Thyroid gland (tissue), 4 donors: Measurements from ENCODE around the gene UGT2B15. TPM values are rescaled to one million over a fixed set of nuclear protein-coding genes. Genes with fewer than 3 reads are reported as not detected.

Experiments used
- DNase-seq, 2 donors: peaks; one replicate each; pipeline ENCODE4 v3.0.0-alpha.2; 2019
- H3K27ac ChIP-seq, 3 donors: fragments of 200-600 bp; sonication (generic); 1 replicate in 2 of 3; 2 replicates in 1 of 3; pipeline ENCODE4 v1.5.1; 2016 to 2019; ENCODE audit warnings: mild to moderate bottlenecking in 1 of 3, moderate library complexity in 1 of 3
- H3K27me3 ChIP-seq: fragments of 200-600 bp; sonication (generic); one replicate; pipeline ENCODE4 v1.5.1; 2019
- H3K36me3 ChIP-seq, 2 donors: fragments of 200-600 bp; sonication (generic); one replicate each; pipeline ENCODE4 v1.5.1; 2016 to 2019
- H3K4me1 ChIP-seq, 2 donors: fragments of 200-600 bp; sonication (generic); one replicate each; pipeline ENCODE4 v1.5.1; 2017 to 2019
- H3K4me3 ChIP-seq, 3 donors: fragments of 200-600 bp; sonication (generic); replicated peaks in 1 of 3; 1 replicate in 2 of 3; 2 replicates in 1 of 3; pipeline ENCODE4 v1.5.1; 2016; ENCODE audit warnings: mild to moderate bottlenecking in 1 of 3
- H3K9me3 ChIP-seq: fragments of 200-600 bp; sonication (generic); one replicate; pipeline ENCODE4 v1.5.1; 2017
- POLR2A ChIP-seq, 2 donors: fragments of 450-650 bp; IDR thresholded peaks; one replicate each; pipeline ENCODE4 v1.6.1; 2017; ENCODE audit warnings: antibody characterized with exemption in 2 of 2, mild to moderate bottlenecking in 2 of 2, moderate library complexity in 1 of 2
- WGBS, 2 donors: methylation state at CpG; one replicate each; pipeline ENCODE4 v1.1.5; 2017; 5-methylcytosine and 5-hydroxymethylcytosine counted together
- intact Hi-C: fragments of 100-400 bp; cut with DNase I; formaldehyde crosslinking; loops from one replicate; pipeline ENCODE4 v1.15.1; 2023
- total RNA-seq, 4 donors: library from RNA; depleted of rRNA; stranded (reverse); fragments of >200 nt; gene quantifications; one replicate each; pipeline ENCODE4 v1.2.3, GENCODE V29; 2016
- TF ChIP-seq, protein P1 (sequence below), 6 experiments: fragments of 200-600 bp in 3 of 6; fragments of 450-650 bp in 3 of 6; sonication (generic) in 3 of 6; IDR thresholded peaks; one replicate each; pipeline ENCODE4 v1.5.1; 2016 to 2019; ENCODE audit warnings: antibody characterized with exemption in 6 of 6, mild to moderate bottlenecking in 2 of 6, inconsistent platforms in 1 of 6, moderate library complexity in 1 of 6

The UGT2B15 gene
- total RNA-seq, 4 donors from 2014 or later, result not detected

DNA sequence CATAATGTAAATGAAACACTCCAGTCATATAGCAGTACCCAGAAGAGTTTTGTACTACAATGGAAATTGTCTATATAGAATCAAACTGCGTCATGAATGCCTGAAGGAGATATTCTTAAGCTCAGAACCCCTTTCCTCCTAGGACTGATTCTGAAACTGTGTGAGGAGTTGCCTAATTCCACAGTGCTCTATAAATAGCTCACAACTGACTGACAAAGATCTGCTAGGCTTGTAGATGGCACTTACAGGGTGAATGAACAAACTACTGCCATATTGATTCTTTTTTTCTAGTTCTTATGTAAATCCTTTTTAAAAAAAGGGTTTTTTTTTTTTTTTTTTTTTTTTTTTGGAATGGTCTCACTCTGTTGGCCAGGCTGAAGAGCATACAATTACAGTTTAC, 64.2 kb downstream of the UGT2B15 start:
- TF ChIP-seq, protein P1, sequence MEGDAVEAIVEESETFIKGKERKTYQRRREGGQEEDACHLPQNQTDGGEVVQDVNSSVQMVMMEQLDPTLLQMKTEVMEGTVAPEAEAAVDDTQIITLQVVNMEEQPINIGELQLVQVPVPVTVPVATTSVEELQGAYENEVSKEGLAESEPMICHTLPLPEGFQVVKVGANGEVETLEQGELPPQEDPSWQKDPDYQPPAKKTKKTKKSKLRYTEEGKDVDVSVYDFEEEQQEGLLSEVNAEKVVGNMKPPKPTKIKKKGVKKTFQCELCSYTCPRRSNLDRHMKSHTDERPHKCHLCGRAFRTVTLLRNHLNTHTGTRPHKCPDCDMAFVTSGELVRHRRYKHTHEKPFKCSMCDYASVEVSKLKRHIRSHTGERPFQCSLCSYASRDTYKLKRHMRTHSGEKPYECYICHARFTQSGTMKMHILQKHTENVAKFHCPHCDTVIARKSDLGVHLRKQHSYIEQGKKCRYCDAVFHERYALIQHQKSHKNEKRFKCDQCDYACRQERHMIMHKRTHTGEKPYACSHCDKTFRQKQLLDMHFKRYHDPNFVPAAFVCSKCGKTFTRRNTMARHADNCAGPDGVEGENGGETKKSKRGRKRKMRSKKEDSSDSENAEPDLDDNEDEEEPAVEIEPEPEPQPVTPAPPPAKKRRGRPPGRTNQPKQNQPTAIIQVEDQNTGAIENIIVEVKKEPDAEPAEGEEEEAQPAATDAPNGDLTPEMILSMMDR (IDR thresholded peaks at IDR 0.05), result no peak
- TF ChIP-seq POLR2A (IDR thresholded peaks at IDR 0.05), result no peak
- 93 to 100% methylated on average over 1 of the region's 1 CpG for WGBS, 2 donors
- H3K27ac ChIP-seq, result no peak overlapping the region
- H3K27me3 ChIP-seq, result no peaks in the 10 kb centered on the region
- H3K36me3 ChIP-seq, result no peaks in the 10 kb centered on the region
- H3K9me3 ChIP-seq, result no peaks in the 10 kb centered on the region
- intact Hi-C loops, result no loop called here
- no peak for DNase-seq
- H3K4me1 ChIP-seq, result no peaks in the 10 kb centered on the region
- H3K4me3 ChIP-seq, result no peak overlapping the region

DNA sequence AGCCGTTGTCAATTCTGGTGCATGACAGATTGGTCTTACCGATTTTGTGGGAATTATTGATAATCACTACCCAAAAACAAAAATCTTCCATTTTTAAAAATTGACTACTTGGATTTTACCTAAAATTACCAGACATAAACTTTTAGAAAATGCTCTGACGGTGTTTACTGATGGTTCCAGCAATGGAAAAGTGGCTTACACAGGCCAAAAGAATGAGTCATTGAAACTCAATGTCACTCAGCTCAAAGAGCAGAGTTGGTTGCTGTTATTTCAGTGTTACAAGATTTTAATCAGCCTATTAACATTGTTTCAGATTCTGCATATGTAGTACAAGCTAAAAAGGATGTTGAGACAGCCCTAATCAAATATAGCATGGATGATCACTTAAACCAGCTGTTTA, 71.3 kb downstream of the UGT2B15 start:
- Histone ChIP-seq H3K4me3 (no peak overlapping the region), H3K4me1 (no peaks in the 10 kb centered on the region), H3K27ac (no peak overlapping the region), H3K36me3 (no peaks in the 10 kb centered on the region), H3K27me3 (no peaks in the 10 kb centered on the region), H3K9me3 (no peaks in the 10 kb centered on the region)
- intact Hi-C loops, result no loop called here
- TF ChIP-seq, protein P1 (IDR thresholded peaks at IDR 0.05), result no peak
- TF ChIP-seq POLR2A (IDR thresholded peaks at IDR 0.05), result no peak
- 70 to 78% methylated on average over 3 of the region's 3 CpGs for WGBS, 2 donors
- no peak for DNase-seq

DNA sequence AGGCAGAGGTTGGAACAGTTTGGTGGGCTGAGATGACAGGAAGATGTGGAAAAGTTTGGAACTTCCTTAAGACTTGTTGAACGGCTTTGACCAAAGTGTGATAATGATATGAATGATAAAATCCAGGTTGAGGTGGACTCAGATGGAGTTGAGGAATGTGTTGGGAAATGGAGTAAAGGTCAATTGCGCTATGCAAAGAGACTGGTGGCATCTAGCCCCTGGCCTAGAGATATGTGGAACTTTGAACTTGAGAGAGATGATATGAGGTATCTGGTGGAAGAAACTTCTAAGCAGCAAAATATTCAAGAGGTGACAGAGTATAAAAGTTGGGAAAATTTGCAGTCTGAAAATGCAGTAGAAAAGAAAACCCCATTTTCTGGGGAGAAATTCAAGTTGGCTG, 73.0 kb downstream of the UGT2B15 start:
- intact Hi-C loops, result no loop called here
- no peak overlapping the region for H3K4me3 ChIP-seq
- DNase-seq, result no peak
- H3K9me3 ChIP-seq, result no peaks in the 10 kb centered on the region
- 95 to 97% methylated on average over 2 of the region's 2 CpGs for WGBS, 2 donors
- no peaks in the 10 kb centered on the region for H3K36me3 ChIP-seq
- no peak overlapping the region for H3K27ac ChIP-seq
- H3K4me1 ChIP-seq, result no peaks in the 10 kb centered on the region
- TF ChIP-seq POLR2A (IDR thresholded peaks at IDR 0.05), result no peak
- TF ChIP-seq, protein P1 (IDR thresholded peaks at IDR 0.05), result no peak
- H3K27me3 ChIP-seq, result no peaks in the 10 kb centered on the region

Other genes with a start within 250 kb of the UGT2B15 start
- under 1 TPM in 1 of 4 donors, not detected in 3; 0.24 TPM for gene TMPRSS11E, start 223.2 kb downstream of the UGT2B15 start, total RNA-seq
- not detected for gene UGT2B17, start 94.3 kb downstream of the UGT2B15 start, total RNA-seq
- gene UGT2B10, start 145.3 kb upstream of the UGT2B15 start, total RNA-seq, result not detected